Adrenal gland (tissue), 5 donors: ENCODE measurements around the gene DUSP7.

Source experiments
- POLR2A ChIP-seq, 2 donors: fragments of 450-650 bp; IDR thresholded peaks; one replicate each; pipeline ENCODE4 v1.6.1; 2017; ENCODE audit warnings: antibody characterized with exemption in 2 of 2, mild to moderate bottlenecking in 2 of 2, moderate library complexity in 1 of 2
- TF ChIP-seq, protein P1 (sequence below), 6 experiments: fragments of 450-650 bp in 4 of 6; fragments of 200-600 bp in 2 of 6; sonication (generic) in 1 of 6; IDR thresholded peaks; 1 replicate in 5 of 6; 2 replicates in 1 of 6; pipeline versions ENCODE4 v1.5.1 to v1.8.0; 2016 to 2021; ENCODE audit warnings: antibody characterized with exemption in 6 of 6, mild to moderate bottlenecking in 2 of 6, moderate library complexity in 1 of 6
- donor health status: DM: no; HTN: no; CAD: no.

DNA sequence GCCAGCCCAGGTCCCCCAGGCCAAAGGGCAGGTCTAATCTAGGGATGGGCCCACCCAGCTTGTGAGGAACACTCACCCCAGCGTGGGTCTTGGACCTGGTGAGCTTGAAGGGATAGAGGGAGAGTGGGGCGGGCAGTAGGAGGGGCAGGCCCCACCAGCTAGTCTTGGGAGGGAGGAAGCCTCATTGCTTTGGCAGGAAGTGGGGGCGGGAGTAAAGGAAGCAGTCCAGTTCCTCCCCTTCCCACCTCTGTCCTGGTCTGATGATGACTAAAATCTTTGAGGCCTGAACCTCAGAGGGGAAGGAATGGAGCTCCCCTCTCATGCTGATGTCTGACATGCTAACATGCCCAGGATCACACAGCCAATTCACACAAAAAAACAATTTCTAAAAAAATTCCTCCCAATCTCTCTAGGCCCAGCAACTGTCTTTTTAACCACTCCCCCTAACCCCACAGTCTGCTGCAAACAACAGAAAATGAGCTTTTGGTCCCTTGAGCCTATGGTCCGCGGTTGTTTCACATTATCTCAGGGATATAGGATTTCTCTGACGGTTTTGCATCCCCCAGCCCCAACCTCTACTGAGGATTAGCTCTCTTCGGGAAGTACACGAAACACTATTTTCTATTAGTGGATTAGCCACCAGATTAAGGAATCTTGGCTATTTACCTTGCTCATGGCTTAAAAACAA, 30.7 kb upstream of the DUSP7 start:
- no peak for TF ChIP-seq POLR2A (IDR thresholded peaks at IDR 0.05)
- TF ChIP-seq, protein P1, sequence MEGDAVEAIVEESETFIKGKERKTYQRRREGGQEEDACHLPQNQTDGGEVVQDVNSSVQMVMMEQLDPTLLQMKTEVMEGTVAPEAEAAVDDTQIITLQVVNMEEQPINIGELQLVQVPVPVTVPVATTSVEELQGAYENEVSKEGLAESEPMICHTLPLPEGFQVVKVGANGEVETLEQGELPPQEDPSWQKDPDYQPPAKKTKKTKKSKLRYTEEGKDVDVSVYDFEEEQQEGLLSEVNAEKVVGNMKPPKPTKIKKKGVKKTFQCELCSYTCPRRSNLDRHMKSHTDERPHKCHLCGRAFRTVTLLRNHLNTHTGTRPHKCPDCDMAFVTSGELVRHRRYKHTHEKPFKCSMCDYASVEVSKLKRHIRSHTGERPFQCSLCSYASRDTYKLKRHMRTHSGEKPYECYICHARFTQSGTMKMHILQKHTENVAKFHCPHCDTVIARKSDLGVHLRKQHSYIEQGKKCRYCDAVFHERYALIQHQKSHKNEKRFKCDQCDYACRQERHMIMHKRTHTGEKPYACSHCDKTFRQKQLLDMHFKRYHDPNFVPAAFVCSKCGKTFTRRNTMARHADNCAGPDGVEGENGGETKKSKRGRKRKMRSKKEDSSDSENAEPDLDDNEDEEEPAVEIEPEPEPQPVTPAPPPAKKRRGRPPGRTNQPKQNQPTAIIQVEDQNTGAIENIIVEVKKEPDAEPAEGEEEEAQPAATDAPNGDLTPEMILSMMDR (IDR thresholded peaks at IDR 0.05): no peak
